ENCODE data around the gene CCDC174.

CCDC174 gene

DNA sequence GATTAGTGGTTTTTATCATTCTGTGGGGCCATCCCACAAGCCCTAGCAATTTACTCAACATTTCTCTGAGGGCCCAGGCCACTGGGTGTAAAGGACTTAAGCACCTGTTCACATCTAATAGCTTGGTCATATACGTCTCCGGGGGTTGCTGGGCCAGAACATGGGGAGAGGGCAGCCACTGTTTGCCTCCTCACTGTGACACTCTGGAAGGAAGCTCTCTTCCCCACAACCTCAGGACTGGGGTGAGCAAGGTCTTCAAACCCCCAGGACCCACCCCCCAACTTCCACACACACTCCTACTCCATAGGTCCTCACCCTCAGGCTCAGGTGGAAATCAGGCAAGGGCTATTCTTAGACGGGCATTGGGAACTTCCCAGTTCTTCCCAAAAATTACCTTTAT lies 52.2 kb downstream of the CCDC174 start:
- DNase-seq = no peak

DNA sequence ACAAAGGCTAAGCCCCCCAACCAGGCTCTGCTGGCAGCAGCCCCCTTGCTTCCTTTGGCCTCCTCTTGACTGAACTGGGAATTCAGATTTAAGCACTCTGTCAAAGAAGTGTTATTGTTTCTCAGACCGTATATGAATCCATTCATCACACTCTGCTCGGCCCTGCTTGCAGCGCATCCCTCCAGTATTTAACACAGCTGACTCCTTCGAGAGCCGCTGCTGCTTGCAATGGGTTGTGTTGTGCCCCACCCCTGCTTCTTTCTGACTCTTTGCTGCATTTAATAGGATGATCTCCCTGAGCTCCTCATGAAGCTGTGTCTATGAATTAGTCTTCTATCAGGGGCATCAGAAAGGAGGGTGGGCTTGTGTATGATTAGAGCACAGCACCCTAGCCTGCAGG lies 54.5 kb downstream of the CCDC174 start:
- DNase-seq = no peak

DNA sequence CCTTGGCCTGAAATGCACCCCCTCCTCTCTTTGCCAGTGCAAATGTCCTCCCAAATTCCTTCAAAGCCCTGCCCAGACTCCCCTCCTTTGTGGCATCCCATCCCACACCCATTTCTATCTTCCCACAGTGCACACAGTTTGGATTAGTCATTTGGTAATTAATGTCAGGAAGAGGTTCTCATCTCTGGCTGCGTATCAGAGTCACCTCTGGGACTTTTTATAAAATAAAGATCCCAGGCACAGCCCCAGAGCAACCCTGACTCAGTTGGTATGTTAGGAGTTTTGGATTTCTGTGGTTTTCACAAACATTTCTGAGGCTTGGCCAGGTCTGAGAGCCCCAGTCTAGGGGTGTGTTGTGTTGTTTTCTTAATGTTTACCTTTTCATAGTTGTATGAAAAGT lies 65.0 kb downstream of the CCDC174 start:
- DNase-seq = no peak

DNA sequence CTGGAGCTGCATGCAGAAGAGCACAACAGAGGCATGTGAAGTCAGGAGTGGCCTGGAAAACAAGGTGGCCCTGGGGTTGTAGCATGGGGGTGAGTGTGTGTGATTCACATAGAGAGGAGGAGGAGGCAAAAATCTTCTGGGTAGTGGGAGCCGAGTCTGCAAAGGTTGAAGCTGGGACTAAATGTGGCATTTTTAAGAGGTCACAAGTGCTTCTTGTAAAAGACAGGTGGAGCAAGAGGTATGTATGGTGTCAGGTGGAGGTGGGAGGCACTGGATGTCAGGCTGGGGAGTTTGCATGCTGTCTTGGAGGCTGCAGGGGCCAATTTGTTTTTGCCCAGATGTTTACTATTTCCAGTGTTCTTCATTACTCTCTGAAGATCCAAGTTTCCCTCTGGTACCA lies 65.7 kb downstream of the CCDC174 start:
- DNase-seq = no peak

DNA sequence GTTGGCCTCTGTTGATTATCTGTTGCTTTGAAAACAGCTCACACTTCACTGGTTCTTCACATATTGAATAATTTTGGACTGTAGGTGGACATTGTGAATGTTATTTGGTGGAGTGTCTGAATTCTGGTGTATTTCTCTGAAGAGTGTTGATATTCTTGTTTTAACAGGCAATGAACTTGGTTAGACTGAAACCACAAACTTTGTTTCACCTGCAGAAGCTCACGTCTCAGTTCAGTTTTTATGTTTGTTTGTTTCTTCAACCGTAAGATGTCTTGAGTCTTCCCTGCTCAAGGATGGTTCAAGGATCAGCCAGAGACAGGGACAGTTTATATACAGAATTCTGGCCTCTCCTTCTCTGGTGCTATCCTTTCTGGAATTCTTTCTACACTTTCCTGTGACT lies 67.0 kb downstream of the CCDC174 start:
- no peak for DNase-seq

DNA sequence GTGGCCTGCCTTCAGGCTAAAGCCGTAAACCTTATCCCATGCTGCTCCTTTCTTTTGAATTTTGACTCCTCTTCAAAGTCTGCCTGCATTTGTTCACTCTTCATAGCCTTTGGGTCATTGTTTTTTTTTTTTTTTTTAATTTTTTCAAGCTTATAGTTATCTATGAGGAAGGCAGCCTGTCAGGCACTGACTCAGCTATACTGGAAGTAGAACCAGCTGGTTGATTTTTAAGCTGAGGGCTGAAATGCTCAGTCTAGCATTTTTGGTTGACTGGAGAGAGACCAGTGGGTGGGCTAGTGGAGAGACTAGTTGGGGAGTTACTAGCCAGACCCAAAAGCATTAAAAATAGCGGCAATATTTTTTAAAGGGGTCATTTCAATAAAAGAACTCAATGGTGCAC lies 67.4 kb downstream of the CCDC174 start:
- no peak for DNase-seq

DNA sequence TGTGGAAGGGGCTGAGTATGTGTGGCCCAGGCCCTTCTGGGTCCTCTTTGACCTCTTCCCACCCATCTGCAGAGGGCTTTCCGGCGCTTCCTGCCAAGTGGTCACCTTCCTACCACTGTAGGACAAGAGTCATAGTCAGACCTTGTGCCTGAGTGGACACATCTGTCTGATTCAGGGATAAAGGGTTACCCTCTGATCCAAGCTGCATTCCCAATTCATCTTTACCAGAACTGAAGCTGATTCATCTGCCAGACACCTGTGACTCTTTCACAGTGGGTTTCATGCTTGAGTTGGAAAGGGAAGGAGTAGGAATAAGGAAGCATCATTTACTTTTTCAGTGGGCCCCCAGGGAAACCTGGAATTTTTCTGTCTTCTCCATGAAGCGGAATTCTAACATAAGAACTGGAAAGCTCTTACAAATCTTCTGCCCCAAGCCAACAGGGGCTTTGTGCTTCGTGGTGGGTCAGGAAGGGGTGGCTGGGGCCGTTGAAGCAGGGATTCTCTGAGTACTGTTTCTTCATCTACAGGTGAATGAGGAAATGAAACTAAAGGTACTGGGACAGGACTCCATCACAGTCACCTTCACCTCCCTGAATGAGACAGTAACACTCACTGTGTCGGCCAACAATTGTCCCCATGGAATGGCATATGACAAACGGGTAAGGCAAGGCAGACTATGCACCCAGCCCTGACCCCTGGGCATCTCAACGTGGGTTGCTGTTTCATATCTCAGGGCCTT lies 69.7 kb downstream of the CCDC174 start:
- DNase-seq = no peak

All from activated effector memory CD4-positive, alpha-beta T cell treated with Interleukin-2 at 50 U/mL for 16 hours (primary cell).